Activated CD8-positive, alpha-beta memory T cell treated with anti-CD3 and anti-CD28 coated beads for 48 hours (primary cell): ENCODE measurements around the gene POLE.
A peak's percentile ranks its signal among the peaks of the same experiment; 100 is the strongest.
"Not testable (repeated sequence)": the region's sequence is repeated elsewhere in the genome, so short reads cannot be mapped to it uniquely, and the experiment has no call there.

Experiments used
- DNase-seq, 3 experiments: peaks; one replicate each; pipeline ENCODE4 v3.0.0-alpha.2; 2020; ENCODE audit warnings: low read depth in 2 of 3, low spot score in 2 of 3

Gene POLE

GRCh38 chr12:132717531-132718387 lies 30.6 kb upstream of the POLE start:
- DNase-seq, result no peak

GRCh38 chr12:132717011-132717410 lies 29.9 kb upstream of the POLE start:
- DNase-seq, result no peak

GRCh38 chr12:132716356-132716755 lies 29.2 kb upstream of the POLE start:
- no peak for DNase-seq

GRCh38 chr12:132715874-132716273 lies 28.7 kb upstream of the POLE start:
- DNase-seq, result no peak

GRCh38 chr12:132713123-132713522 lies 26.0 kb upstream of the POLE start:
- DNase-seq, result no peak

GRCh38 chr12:132711080-132711843 lies 24.1 kb upstream of the POLE start:
- no peak for DNase-seq

- DNase-seq, result peak; percentile 55 to 82 (median 69)
These were observed 23.4 kb upstream of the POLE start, which contains the start of gene PGAM5 for GRCh38 chr12:132710405-132711079. Gene PGAM5, plus strand, starts transcription at chr12:132710842. Its CDS starts 35 bp downstream, at chr12:132710877.

- DNase-seq, result no peak
These were observed 22.9 kb upstream of the POLE start for GRCh38 chr12:132710043-132710404.

GRCh38 chr12:132708150-132708549 lies 21.0 kb upstream of the POLE start:
- DNase-seq, result no peak

GRCh38 chr12:132707241-132707640 lies 20.1 kb upstream of the POLE start:
- DNase-seq, result no peak

- DNase-seq, result no peak
These were observed 16.5 kb upstream of the POLE start for GRCh38 chr12:132703641-132704040.

- DNase-seq, result no peak
These were observed 15.5 kb upstream of the POLE start for GRCh38 chr12:132702640-132703039.

- no peak for DNase-seq
These were observed 13.2 kb upstream of the POLE start for GRCh38 chr12:132700212-132700822.

GRCh38 chr12:132698341-132698740 lies 11.2 kb upstream of the POLE start:
- no peak for DNase-seq

GRCh38 chr12:132695431-132695830 lies 8.3 kb upstream of the POLE start:
- DNase-seq, result no peak

- not testable (repeated sequence) for DNase-seq
These were observed 7.7 kb upstream of the POLE start for GRCh38 chr12:132694888-132695287.

GRCh38 chr12:132692030-132692429 lies 4.9 kb upstream of the POLE start:
- not testable (repeated sequence) for DNase-seq

GRCh38 chr12:132690112-132690511 lies 3.0 kb upstream of the POLE start:
- DNase-seq, result no peak

- no peak for DNase-seq
These were observed 2.1 kb upstream of the POLE start for GRCh38 chr12:132689227-132689626.

GRCh38 chr12:132686825-132687210 lies 324 bp downstream of the POLE start:
- DNase-seq, result no peak

- DNase-seq, result no peak
These were observed 1.7 kb downstream of the POLE start for GRCh38 chr12:132685400-132685799.
